ENCODE results near the gene BHLHE40. TPM values are rescaled to one million over a fixed set of nuclear protein-coding genes. Genes with fewer than 3 reads are reported as not detected.

Gene BHLHE40
- total and polyA plus RNA-seq, 2 donors (not counting 1 experiment from before 2014, with no cell fraction given) = 16.7 to 28.4 TPM

GRCh38 chr3:4977853-4978203 lies 1.4 kb upstream of the BHLHE40 start:
- no peaks in the 10 kb centered on the region for H3K27me3 ChIP-seq (ENCODE audit: control insufficient read depth, insufficient read depth, low read length)
- H3K9me3 ChIP-seq (ENCODE audit: control insufficient read depth, insufficient read depth, low read depth, low read length) = no peaks in the 10 kb centered on the region
- H4K20me1 ChIP-seq (ENCODE audit: control insufficient read depth, extremely low read depth, insufficient read depth, low read length) = no peaks in the 10 kb centered on the region
- H3K36me3 ChIP-seq (ENCODE audit: control insufficient read depth, insufficient read depth, low read length) = peaks cover under 1% of the 10 kb centered on the region
- peaks cover 26% of the 10 kb centered on the region for H3K79me2 ChIP-seq (ENCODE audit: control insufficient read depth, insufficient read depth, low read length)
- peak overlapping the region; percentile 87 for H3K9ac ChIP-seq (ENCODE audit: insufficient read depth, low read length)
- peak overlapping the region; percentile 86 for H3K27ac ChIP-seq (ENCODE audit: insufficient read depth, low read length)
- peak overlapping the region; percentile 84 for H3K4me2 ChIP-seq (ENCODE audit: extremely low read depth, insufficient read depth, low read length)
- TF ChIP-seq EZH2 (IDR thresholded peaks at IDR 0.05; ENCODE audit: low read length, missing control alignments) (no peak), CTCF (conservative IDR thresholded peaks at IDR 0.05 in 1 of 2, IDR thresholded peaks at IDR 0.05 in 1 of 2; ENCODE audit: low read depth in 1 of 2, low read length in 2 of 2) (no peak)
- peaks cover 9% of the 10 kb centered on the region for H3K4me1 ChIP-seq (ENCODE audit: control insufficient read depth, extremely low read depth, insufficient read depth, low read length)
- peak overlapping the region; percentile 19 to 70 (median 58) for H3K4me3 ChIP-seq (replicated peaks in 1 of 4; ENCODE audit: control extremely low read depth in 1 of 4, insufficient read depth in 1 of 4, low read depth in 3 of 4, low read length in 4 of 4)
- no peak for DNase-seq (ENCODE audit: low read depth in 2 of 2)
- no peak overlapping the region for H2AFZ ChIP-seq (ENCODE audit: low read length)

DNA sequence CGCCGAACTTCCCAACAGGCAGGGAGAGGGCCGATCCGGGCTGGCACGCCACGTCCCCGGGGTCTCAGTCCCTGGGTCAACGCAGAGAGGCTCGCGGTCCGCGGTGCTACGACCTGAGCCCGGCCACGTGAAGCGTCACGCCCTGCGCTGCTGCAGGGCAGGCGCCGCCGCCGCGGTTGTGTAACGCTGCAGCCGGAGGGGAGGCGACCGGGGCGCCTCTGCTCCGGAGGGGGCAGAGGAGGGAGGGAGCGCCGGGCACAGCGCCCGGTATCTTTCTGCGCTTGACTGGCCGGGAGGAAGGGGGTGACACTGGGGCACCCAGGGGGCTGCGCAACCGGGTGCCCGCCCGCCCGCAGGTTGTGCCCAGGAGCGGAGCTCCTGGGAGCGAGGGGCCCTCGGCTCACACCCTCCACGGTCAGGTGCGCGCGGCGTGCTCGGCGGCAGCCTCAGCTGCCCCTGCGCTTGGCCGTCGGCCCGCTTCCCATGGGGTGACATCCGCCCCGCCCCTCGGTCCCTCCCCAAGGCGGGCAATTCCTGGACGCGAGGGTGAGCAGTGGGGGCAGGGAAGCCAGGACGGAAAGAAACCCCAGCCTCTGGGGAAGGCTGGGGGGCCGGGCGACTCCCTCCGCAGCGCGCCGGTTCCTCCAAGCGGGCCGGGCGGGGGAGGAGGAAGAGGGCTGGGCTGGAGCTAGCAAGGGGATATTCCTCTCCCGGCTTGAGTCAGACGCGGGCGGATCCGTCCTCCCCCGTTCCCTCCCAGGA lies 852 bp upstream of the BHLHE40 start:
- peaks cover 31% of the 10 kb centered on the region for H3K79me2 ChIP-seq (ENCODE audit: control insufficient read depth, insufficient read depth, low read length)
- peak overlapping the region; percentile 84 for H3K4me2 ChIP-seq (ENCODE audit: extremely low read depth, insufficient read depth, low read length)
- peak overlapping the region; percentile 87 for H3K9ac ChIP-seq (ENCODE audit: insufficient read depth, low read length)
- H3K27me3 ChIP-seq (ENCODE audit: control insufficient read depth, insufficient read depth, low read length) = no peaks in the 10 kb centered on the region
- no peaks in the 10 kb centered on the region for H4K20me1 ChIP-seq (ENCODE audit: control insufficient read depth, extremely low read depth, insufficient read depth, low read length)
- H3K27ac ChIP-seq (ENCODE audit: insufficient read depth, low read length) = peak overlapping the region; percentile 86
- no peak overlapping the region for H2AFZ ChIP-seq (ENCODE audit: low read length)
- H3K9me3 ChIP-seq (ENCODE audit: control insufficient read depth, insufficient read depth, low read depth, low read length) = no peaks in the 10 kb centered on the region
- peak; percentile 96 to 100 for DNase-seq (ENCODE audit: low read depth in 2 of 2)
- TF ChIP-seq EZH2 (IDR thresholded peaks at IDR 0.05; ENCODE audit: low read length, missing control alignments) (no peak), CTCF (conservative IDR thresholded peaks at IDR 0.05 in 1 of 2, IDR thresholded peaks at IDR 0.05 in 1 of 2; ENCODE audit: low read depth in 1 of 2, low read length in 2 of 2) (no peak)
- peaks cover 5% of the 10 kb centered on the region for H3K36me3 ChIP-seq (ENCODE audit: control insufficient read depth, insufficient read depth, low read length)
- H3K4me1 ChIP-seq (ENCODE audit: control insufficient read depth, extremely low read depth, insufficient read depth, low read length) = peaks cover 12% of the 10 kb centered on the region
- H3K4me3 ChIP-seq (replicated peaks in 1 of 4; ENCODE audit: control extremely low read depth in 1 of 4, insufficient read depth in 1 of 4, low read depth in 3 of 4, low read length in 4 of 4) = peak overlapping the region; percentile 19 to 70 (median 58)

- Histone ChIP-seq H3K4me1 (ENCODE audit: control insufficient read depth, extremely low read depth, insufficient read depth, low read length) (peaks cover 17% of the 10 kb centered on the region), H2AFZ (ENCODE audit: low read length) (no peak overlapping the region), H4K20me1 (ENCODE audit: control insufficient read depth, extremely low read depth, insufficient read depth, low read length) (no peaks in the 10 kb centered on the region), H3K27me3 (ENCODE audit: control insufficient read depth, insufficient read depth, low read length) (no peaks in the 10 kb centered on the region), H3K9ac (ENCODE audit: insufficient read depth, low read length) (peak overlapping the region; percentile 87), H3K4me3 (replicated peaks in 1 of 4; ENCODE audit: control extremely low read depth in 1 of 4, insufficient read depth in 1 of 4, low read depth in 3 of 4, low read length in 4 of 4) (peak overlapping the region in 2 of 4 experiments; percentile 31 to 97), H3K79me2 (ENCODE audit: control insufficient read depth, insufficient read depth, low read length) (peaks cover 34% of the 10 kb centered on the region), H3K4me2 (ENCODE audit: extremely low read depth, insufficient read depth, low read length) (no peak overlapping the region), H3K27ac (ENCODE audit: insufficient read depth, low read length) (peak overlapping the region; percentile 97), H3K9me3 (ENCODE audit: control insufficient read depth, insufficient read depth, low read depth, low read length) (no peaks in the 10 kb centered on the region), H3K36me3 (ENCODE audit: control insufficient read depth, insufficient read depth, low read length) (peaks cover 5% of the 10 kb centered on the region)
- TF ChIP-seq CTCF (conservative IDR thresholded peaks at IDR 0.05 in 1 of 2, IDR thresholded peaks at IDR 0.05 in 1 of 2; ENCODE audit: low read depth in 1 of 2, low read length in 2 of 2) (no peak), EZH2 (IDR thresholded peaks at IDR 0.05; ENCODE audit: low read length, missing control alignments) (no peak)
- DNase-seq (ENCODE audit: low read depth in 2 of 2) = peak; percentile 96 to 99
These were observed 240 bp upstream of the BHLHE40 start for GRCh38 chr3:4978966-4979427.

Measured in fibroblast of lung (primary cell).